Panc1 (cell line): ENCODE data around the gene MPO.

Source experiments
- CTCF ChIP-seq: fragments of 450-650 bp; IDR thresholded peaks from 2 replicates; pipeline ENCODE4 v1.5.1; 2017; ENCODE audit warnings: mild to moderate bottlenecking
- POLR2AphosphoS5 ChIP-seq: IDR thresholded peaks from 2 replicates; pipeline ENCODE4 v1.6.1; 2012; ENCODE audit warnings: mild to moderate bottlenecking, low read depth, low read length, moderate library complexity
- TF ChIP-seq, protein P1 (sequence below), 2 experiments: IDR thresholded peaks; 2 replicates each; pipeline ENCODE4 v1.6.1; 2011 to 2012; ENCODE audit warnings: low read depth in 2 of 2, control low read depth in 1 of 2, low read length in 1 of 2, mild to moderate bottlenecking in 1 of 2, moderate library complexity in 1 of 2; ENCODE audit not compliant: insufficient read depth in 1 of 2

GRCh38 chr17:58312021-58312630, 31.4 kb upstream of the MPO start:
- no peak for TF ChIP-seq CTCF
- TF ChIP-seq, protein P1, sequence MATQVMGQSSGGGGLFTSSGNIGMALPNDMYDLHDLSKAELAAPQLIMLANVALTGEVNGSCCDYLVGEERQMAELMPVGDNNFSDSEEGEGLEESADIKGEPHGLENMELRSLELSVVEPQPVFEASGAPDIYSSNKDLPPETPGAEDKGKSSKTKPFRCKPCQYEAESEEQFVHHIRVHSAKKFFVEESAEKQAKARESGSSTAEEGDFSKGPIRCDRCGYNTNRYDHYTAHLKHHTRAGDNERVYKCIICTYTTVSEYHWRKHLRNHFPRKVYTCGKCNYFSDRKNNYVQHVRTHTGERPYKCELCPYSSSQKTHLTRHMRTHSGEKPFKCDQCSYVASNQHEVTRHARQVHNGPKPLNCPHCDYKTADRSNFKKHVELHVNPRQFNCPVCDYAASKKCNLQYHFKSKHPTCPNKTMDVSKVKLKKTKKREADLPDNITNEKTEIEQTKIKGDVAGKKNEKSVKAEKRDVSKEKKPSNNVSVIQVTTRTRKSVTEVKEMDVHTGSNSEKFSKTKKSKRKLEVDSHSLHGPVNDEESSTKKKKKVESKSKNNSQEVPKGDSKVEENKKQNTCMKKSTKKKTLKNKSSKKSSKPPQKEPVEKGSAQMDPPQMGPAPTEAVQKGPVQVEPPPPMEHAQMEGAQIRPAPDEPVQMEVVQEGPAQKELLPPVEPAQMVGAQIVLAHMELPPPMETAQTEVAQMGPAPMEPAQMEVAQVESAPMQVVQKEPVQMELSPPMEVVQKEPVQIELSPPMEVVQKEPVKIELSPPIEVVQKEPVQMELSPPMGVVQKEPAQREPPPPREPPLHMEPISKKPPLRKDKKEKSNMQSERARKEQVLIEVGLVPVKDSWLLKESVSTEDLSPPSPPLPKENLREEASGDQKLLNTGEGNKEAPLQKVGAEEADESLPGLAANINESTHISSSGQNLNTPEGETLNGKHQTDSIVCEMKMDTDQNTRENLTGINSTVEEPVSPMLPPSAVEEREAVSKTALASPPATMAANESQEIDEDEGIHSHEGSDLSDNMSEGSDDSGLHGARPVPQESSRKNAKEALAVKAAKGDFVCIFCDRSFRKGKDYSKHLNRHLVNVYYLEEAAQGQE (IDR thresholded peaks at IDR 0.05; ENCODE audit: insufficient read depth in 1 of 2, low read depth in 2 of 2, low read length in 1 of 2): no peak
- no peak for TF ChIP-seq POLR2AphosphoS5
